Keratinocyte (primary cell): ENCODE measurements around the gene MAN1C1. TPM values are rescaled to one million over a fixed set of nuclear protein-coding genes. Genes with fewer than 3 reads are reported as not detected.

ENCODE experiments used
- DNase-seq: peaks from one replicate; pipeline ENCODE4 v3.0.0-alpha.2; 2011; ENCODE audit warnings: low read depth, missing footprints, low spot score
- FAIRE-seq: peaks from 2 replicates; lab custom pipeline; 2011; peaks lifted over from hg19 to GRCh38; lab: Jason Lieb, UNC
- H2AFZ ChIP-seq: 2 replicates; pipeline ENCODE4 v1.6.0; 2012; ENCODE audit warnings: low read length, control low read depth, inconsistent platforms; ENCODE audit not compliant: control insufficient read depth
- H3K27ac ChIP-seq: 2 replicates; pipeline ENCODE4 v1.5.1; 2011; ENCODE audit warnings: low read length; ENCODE audit not compliant: control insufficient read depth, insufficient read depth
- H3K27me3 ChIP-seq: 3 replicates; pipeline ENCODE4 v1.6.0; 2011; ENCODE audit warnings: low read length; ENCODE audit not compliant: control insufficient read depth, insufficient read depth; ENCODE audit errors: extremely low read depth
- H3K36me3 ChIP-seq, 2 experiments: 2 replicates in 1 of 2; 3 replicates in 1 of 2; pipeline ENCODE4 v1.5.1; 2011; ENCODE audit warnings: low read length in 2 of 2, mild to moderate bottlenecking in 1 of 2; ENCODE audit not compliant: control insufficient read depth in 2 of 2, insufficient read depth in 2 of 2; ENCODE audit errors: extremely low read depth in 1 of 2
- H3K4me1 ChIP-seq: 3 replicates; pipeline ENCODE4 v1.5.1; 2011; ENCODE audit warnings: low read length; ENCODE audit not compliant: control insufficient read depth, insufficient read depth; ENCODE audit errors: extremely low read depth
- H3K4me2 ChIP-seq: 3 replicates; pipeline ENCODE4 v1.6.0; 2011; ENCODE audit warnings: low read depth, low read length; ENCODE audit not compliant: control insufficient read depth, insufficient read depth; ENCODE audit errors: extremely low read depth
- H3K4me3 ChIP-seq, 3 experiments: fragments of 200-600 bp in 1 of 3; sonication (generic) in 1 of 3; 2 replicates in 2 of 3; 3 replicates in 1 of 3; pipeline ENCODE4 v1.5.1; 2011 to 2016; ENCODE audit warnings: low read length in 3 of 3, mild to moderate bottlenecking in 3 of 3, control low read depth in 2 of 3, inconsistent platforms in 1 of 3, low read depth in 1 of 3, mixed read lengths in 1 of 3, mixed run types in 1 of 3, moderate library complexity in 1 of 3; ENCODE audit not compliant: control insufficient read depth in 2 of 3, insufficient read depth in 2 of 3; ENCODE audit errors: extremely low read depth in 1 of 3
- H3K79me2 ChIP-seq: 2 replicates; pipeline ENCODE4 v1.6.0; 2012; ENCODE audit warnings: low read length; ENCODE audit not compliant: control insufficient read depth, insufficient read depth
- H3K9ac ChIP-seq: 3 replicates; pipeline ENCODE4 v1.6.0; 2011; ENCODE audit warnings: low read length; ENCODE audit not compliant: control insufficient read depth, insufficient read depth; ENCODE audit errors: extremely low read depth
- H3K9me1 ChIP-seq: 3 replicates; pipeline ENCODE4 v1.6.0; 2011; ENCODE audit warnings: low read length; ENCODE audit not compliant: control insufficient read depth, insufficient read depth; ENCODE audit errors: extremely low read depth
- H3K9me3 ChIP-seq: 2 replicates; pipeline ENCODE4 v1.5.1; 2012; ENCODE audit warnings: low read depth, low read length; ENCODE audit not compliant: control insufficient read depth
- H4K20me1 ChIP-seq: 3 replicates; pipeline ENCODE4 v1.6.0; 2011; ENCODE audit warnings: low read length; ENCODE audit not compliant: control insufficient read depth, insufficient read depth; ENCODE audit errors: extremely low read depth
- EZH2 ChIP-seq: IDR thresholded peaks from one replicate; pipeline ENCODE4 v1.6.1; 2012; ENCODE audit warnings: inconsistent platforms, mild to moderate bottlenecking, low read length, moderate library complexity
- dilution Hi-C: fragments of 300-500 bp; cut with MboI; formaldehyde crosslinking; loops from one replicate; pipeline ENCODE4 v1.7.0; 2020; ENCODE audit warnings: low sequenced_read_pairs; ENCODE audit not compliant: extremely low pct_ligation_motif_present
- polyA plus RNA-seq, 5 experiments: library from polyadenylated mRNA; depleted of rRNA in 3 of 5; stranded (reverse) in 3 of 5; stranded (forward) in 1 of 5; unstranded in 1 of 5; fragments of >200 nt; gene quantifications; 1 replicate in 1 of 5; 2 replicates in 3 of 5; 3 replicates in 1 of 5; pipeline versions ENCODE4 v1.2.1 to v1.2.3, GENCODE V29; 2011 to 2012; ENCODE audit warnings: missing spikeins in 2 of 5, low read depth in 1 of 5, low replicate concordance in 1 of 5
- TF ChIP-seq, protein P1 (sequence below), 3 experiments: IDR thresholded peaks in 1 of 3; conservative IDR thresholded peaks in 1 of 3; optimal IDR thresholded peaks in 1 of 3; 2 replicates in 2 of 3; 3 replicates in 1 of 3; pipeline versions ENCODE3 to v1.5.1; 2011; ENCODE audit warnings: low read length in 3 of 3, mild to moderate bottlenecking in 3 of 3, moderate library complexity in 2 of 3, control low read depth in 1 of 3, inconsistent platforms in 1 of 3; ENCODE audit not compliant: insufficient read depth in 2 of 3; ENCODE audit errors: extremely low read depth in 1 of 3

The MAN1C1 gene
- polyA plus RNA-seq, 1 donor (not counting 4 experiments of a cell fraction or from before 2014, with no cell fraction given): 0.07 TPM

DNA sequence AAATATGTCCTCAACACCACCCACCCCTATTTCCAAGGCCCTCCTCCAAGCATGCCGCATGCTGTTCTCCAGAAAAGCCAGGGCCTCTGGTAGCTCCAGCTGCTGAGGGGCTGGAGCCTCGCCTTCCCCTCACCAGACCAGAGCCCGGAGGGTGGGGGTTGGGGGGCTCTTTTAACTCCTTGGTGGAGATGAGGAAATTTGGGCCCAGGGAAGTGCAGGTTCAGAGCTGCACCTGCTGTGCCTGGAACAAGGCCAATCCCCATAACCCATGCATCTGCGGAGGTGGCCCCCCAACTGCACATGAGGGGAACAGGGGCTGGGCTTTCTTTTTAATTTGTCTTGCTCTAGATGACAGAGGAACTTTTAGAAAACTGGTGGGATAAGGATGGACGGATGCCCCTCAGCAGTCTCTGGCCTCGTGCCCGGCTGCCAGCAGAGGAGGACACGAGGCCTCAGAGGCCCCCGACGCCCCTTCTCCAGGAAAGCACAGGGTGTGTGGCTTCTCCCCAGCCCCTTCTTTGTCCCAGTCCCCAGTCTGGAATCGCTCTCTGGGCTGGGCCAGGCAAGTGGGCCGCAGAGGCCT, 182.9 kb downstream of the MAN1C1 start:
- H3K27ac ChIP-seq: no peak overlapping the region
- no peaks in the 10 kb centered on the region for H3K9me3 ChIP-seq
- no peaks in the 10 kb centered on the region for H3K36me3 ChIP-seq
- peaks cover 14% of the 10 kb centered on the region for H3K4me1 ChIP-seq
- peak overlapping the region; percentile 56 for H3K9ac ChIP-seq
- TF ChIP-seq EZH2: no peak
- TF ChIP-seq, protein P1, sequence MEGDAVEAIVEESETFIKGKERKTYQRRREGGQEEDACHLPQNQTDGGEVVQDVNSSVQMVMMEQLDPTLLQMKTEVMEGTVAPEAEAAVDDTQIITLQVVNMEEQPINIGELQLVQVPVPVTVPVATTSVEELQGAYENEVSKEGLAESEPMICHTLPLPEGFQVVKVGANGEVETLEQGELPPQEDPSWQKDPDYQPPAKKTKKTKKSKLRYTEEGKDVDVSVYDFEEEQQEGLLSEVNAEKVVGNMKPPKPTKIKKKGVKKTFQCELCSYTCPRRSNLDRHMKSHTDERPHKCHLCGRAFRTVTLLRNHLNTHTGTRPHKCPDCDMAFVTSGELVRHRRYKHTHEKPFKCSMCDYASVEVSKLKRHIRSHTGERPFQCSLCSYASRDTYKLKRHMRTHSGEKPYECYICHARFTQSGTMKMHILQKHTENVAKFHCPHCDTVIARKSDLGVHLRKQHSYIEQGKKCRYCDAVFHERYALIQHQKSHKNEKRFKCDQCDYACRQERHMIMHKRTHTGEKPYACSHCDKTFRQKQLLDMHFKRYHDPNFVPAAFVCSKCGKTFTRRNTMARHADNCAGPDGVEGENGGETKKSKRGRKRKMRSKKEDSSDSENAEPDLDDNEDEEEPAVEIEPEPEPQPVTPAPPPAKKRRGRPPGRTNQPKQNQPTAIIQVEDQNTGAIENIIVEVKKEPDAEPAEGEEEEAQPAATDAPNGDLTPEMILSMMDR (optimal IDR thresholded peaks at IDR 0.05 in 1 of 3, IDR thresholded peaks at IDR 0.05 in 1 of 3, conservative IDR thresholded peaks at IDR 0.05 in 1 of 3; ENCODE audit: extremely low read depth in 1 of 3, insufficient read depth in 2 of 3, low read length in 3 of 3): no peak
- peak overlapping the region; percentile 79 for H3K4me2 ChIP-seq
- H2AFZ ChIP-seq: peak overlapping the region; percentile 78
- H3K27me3 ChIP-seq: no peaks in the 10 kb centered on the region
- no peak for DNase-seq
- no peaks in the 10 kb centered on the region for H3K9me1 ChIP-seq
- peak overlapping the region; percentile 29 to 56 (median 36) for H3K4me3 ChIP-seq
- dilution Hi-C loops: no loop called here
- peaks cover 3% of the 10 kb centered on the region for H3K79me2 ChIP-seq
- FAIRE-seq: no peak
- H4K20me1 ChIP-seq: no peaks in the 10 kb centered on the region

DNA sequence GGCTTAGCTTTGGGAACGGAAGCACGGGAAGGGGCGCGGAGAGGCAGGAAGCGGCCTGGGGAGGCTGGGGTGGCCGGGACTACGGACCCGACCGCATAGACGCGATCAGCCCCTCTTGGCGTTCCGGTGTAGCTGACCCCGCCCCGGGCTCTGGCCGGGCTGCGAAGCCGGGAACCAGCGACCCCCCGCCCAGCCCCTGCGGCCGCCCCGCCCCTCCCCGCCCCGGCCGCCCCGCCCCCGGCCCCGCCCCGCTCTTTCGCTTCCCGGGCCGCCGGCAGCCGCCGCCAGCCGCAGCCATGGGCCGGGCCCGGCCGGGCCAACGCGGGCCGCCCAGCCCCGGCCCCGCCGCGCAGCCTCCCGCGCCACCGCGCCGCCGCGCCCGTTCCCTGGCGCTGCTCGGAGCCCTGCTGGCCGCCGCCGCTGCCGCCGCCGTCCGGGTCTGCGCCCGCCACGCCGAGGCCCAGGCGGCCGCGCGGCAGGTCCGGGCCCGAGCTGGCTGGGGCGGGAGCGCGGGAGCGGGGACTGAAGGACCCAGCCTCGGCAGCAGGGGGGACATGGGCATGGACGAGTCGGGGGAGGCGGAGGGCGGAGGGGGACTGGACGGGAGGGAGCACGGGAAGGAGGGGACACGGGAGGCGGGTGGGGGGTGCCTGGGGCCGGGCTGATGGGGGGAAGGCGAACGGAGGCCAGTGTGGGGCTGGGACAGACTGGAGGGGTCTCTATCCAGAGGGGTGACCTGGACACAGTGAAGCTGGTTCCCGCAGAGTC, 183.5 kb downstream of the MAN1C1 start, which contains the start of gene SELENON:
Gene SELENON (plus strand): TSS at position 259 of the 768 bp plus-strand sequence. CDS start 38 bp downstream, at position 297.
- H3K9me3 ChIP-seq: no peaks in the 10 kb centered on the region
- H4K20me1 ChIP-seq: no peaks in the 10 kb centered on the region
- dilution Hi-C loops: no loop called here
- H3K27me3 ChIP-seq: no peaks in the 10 kb centered on the region
- H3K36me3 ChIP-seq: peaks cover 0 to 1% of the 10 kb centered on the region in 2 experiments
- no peaks in the 10 kb centered on the region for H3K9me1 ChIP-seq
- peak within 1 kb of the TSS; percentile 78 for H2AFZ ChIP-seq
- FAIRE-seq (no peak), DNase-seq (no peak)
- peak within 1 kb of the TSS; percentile 89 for H3K4me2 ChIP-seq
- peak within 1 kb of the TSS; percentile 47 for H3K27ac ChIP-seq
- peak within 1 kb of the TSS; percentile 58 to 79 (median 71) for H3K4me3 ChIP-seq
- peaks cover 3% of the 10 kb centered on the region for H3K79me2 ChIP-seq
- H3K4me1 ChIP-seq: peaks cover 14% of the 10 kb centered on the region
- H3K9ac ChIP-seq: peak within 1 kb of the TSS; percentile 77
- TF ChIP-seq, protein P1 (optimal IDR thresholded peaks at IDR 0.05 in 1 of 3, IDR thresholded peaks at IDR 0.05 in 1 of 3, conservative IDR thresholded peaks at IDR 0.05 in 1 of 3; ENCODE audit: extremely low read depth in 1 of 3, insufficient read depth in 2 of 3, low read length in 3 of 3): no peak
